ENCODE measurements around the gene GFER. TPM values are rescaled to one million over a fixed set of nuclear protein-coding genes. Genes with fewer than 3 reads are reported as not detected.

Gene GFER
- total and polyA plus RNA-seq, 8 donors, result 17.1 to 62.0 (median 25.9) TPM

GRCh38 chr16:1963806-1964505 is 20.0 kb upstream of the GFER start:
- 8 to 10% methylated on average over 40 to 44 of the region's 44 CpGs for WGBS, 2 donors
- DNase-seq (peak in 1 of 6 donors; percentile 76), FAIRE-seq (no peak), ATAC-seq (peak in 3 of 4 donors; percentile 30 to 46 (median 30))
- TF ChIP-seq CTCF (IDR thresholded peaks at IDR 0.05), result no peak
- Histone ChIP-seq H3K4me3 (peak overlapping the region; percentile 74 to 96 (median 88)), H3K9me3 (no peaks in the 10 kb centered on the region), H3K4me1 (peaks cover 0 to 22% (median 20%) of the 10 kb centered on the region in 3 donors), H3K27ac (peak overlapping the region; percentile 89 to 96 (median 92)), H3K36me3 (peaks cover 0 to 20% (median 10%) of the 10 kb centered on the region in 3 donors), H3K27me3 (no peaks in the 10 kb centered on the region)
- intact Hi-C loops (cut with DNase I), result no loop called here

- peak; percentile 60 for FAIRE-seq
Observed at GRCh38 chr16:1964506-1965395, 19.2 kb upstream of the GFER start, which contains the start of gene RPS2. Gene RPS2 (minus strand): TSS chr16:1964826. CDS start chr16:1964625, 201 bp downstream.

GRCh38 chr16:1965396-1966001 is 18.5 kb upstream of the GFER start:
- ATAC-seq (peak in 3 of 4 donors; percentile 1 to 5 (median 2)), FAIRE-seq (no peak), DNase-seq (peak in 2 of 6 donors; percentile 42 to 78)
- WGBS, 2 donors, result 15 to 17% methylated on average over 24 of the region's 24 CpGs
- TF ChIP-seq CTCF (IDR thresholded peaks at IDR 0.05), result no peak
- peaks cover 0 to 19% (median 18%) of the 10 kb centered on the region in 3 donors for H3K4me1 ChIP-seq
- H3K36me3 ChIP-seq, result peaks cover 0 to 20% (median 10%) of the 10 kb centered on the region in 3 donors
- H3K9me3 ChIP-seq, result no peaks in the 10 kb centered on the region
- H3K4me3 ChIP-seq, result peak overlapping the region; percentile 74 to 96 (median 88)
- H3K27me3 ChIP-seq, result no peaks in the 10 kb centered on the region
- intact Hi-C loops (cut with DNase I), result no loop called here
- peak overlapping the region; percentile 89 to 96 (median 92) for H3K27ac ChIP-seq

More at GRCh38 chr16:1964506-1965395, 19.2 kb upstream of the GFER start, which contains the start of gene RPS2:
- Histone ChIP-seq H3K36me3 (peaks cover 0 to 20% (median 10%) of the 10 kb centered on the region in 3 donors), H3K27me3 (no peaks in the 10 kb centered on the region), H3K27ac (peak within 1 kb of the TSS; percentile 89 to 96 (median 92)), H3K4me3 (peak within 1 kb of the TSS; percentile 74 to 96 (median 88)), H3K4me1 (peaks cover 0 to 21% (median 20%) of the 10 kb centered on the region in 3 donors), H3K9me3 (no peaks in the 10 kb centered on the region)
- intact Hi-C loops (cut with DNase I), result no loop called here
- no peak for TF ChIP-seq CTCF (IDR thresholded peaks at IDR 0.05)
- ATAC-seq (peak; percentile 91 to 97 (median 93)), DNase-seq (peak; percentile 98 to 100 (median 98))
- 0 to 1% methylated on average over 89 to 97 of the region's 97 CpGs for WGBS, 2 donors

- ATAC-seq (no peak), FAIRE-seq (no peak), DNase-seq (peak in 1 of 6 donors; percentile 60)
- WGBS, 2 donors, result 94 to 96% methylated on average over 6 of the region's 6 CpGs
- Histone ChIP-seq H3K9me3 (no peaks in the 10 kb centered on the region), H3K4me3 (peak within 1 kb of the TSS; percentile 74 to 96 (median 88)), H3K4me1 (peaks cover 0 to 18% (median 11%) of the 10 kb centered on the region in 3 donors), H3K27me3 (no peaks in the 10 kb centered on the region), H3K36me3 (peaks cover 0 to 16% (median 8%) of the 10 kb centered on the region in 3 donors), H3K27ac (peak within 1 kb of the TSS in 1 of 4 donors; percentile 91)
- TF ChIP-seq CTCF (IDR thresholded peaks at IDR 0.05), result no peak
- intact Hi-C loops (cut with DNase I), result no loop called here
Observed at GRCh38 chr16:1966460-1966859, 17.5 kb upstream of the GFER start, which contains the start of gene RNF151. Gene RNF151 (plus strand): TSS chr16:1966856. CDS start chr16:1966882, 26 bp downstream.

Measured in pancreas (tissue), 10 donors.